Eye (tissue), 1 donor: Measurements from ENCODE around the gene TMEM151B.
A peak's percentile ranks its signal among the peaks of the same experiment; 100 is the strongest.

Source experiments
- DNase-seq: peaks from one replicate; pipeline ENCODE4 v3.0.0-alpha.2; 2015

The TMEM151B gene

DNA sequence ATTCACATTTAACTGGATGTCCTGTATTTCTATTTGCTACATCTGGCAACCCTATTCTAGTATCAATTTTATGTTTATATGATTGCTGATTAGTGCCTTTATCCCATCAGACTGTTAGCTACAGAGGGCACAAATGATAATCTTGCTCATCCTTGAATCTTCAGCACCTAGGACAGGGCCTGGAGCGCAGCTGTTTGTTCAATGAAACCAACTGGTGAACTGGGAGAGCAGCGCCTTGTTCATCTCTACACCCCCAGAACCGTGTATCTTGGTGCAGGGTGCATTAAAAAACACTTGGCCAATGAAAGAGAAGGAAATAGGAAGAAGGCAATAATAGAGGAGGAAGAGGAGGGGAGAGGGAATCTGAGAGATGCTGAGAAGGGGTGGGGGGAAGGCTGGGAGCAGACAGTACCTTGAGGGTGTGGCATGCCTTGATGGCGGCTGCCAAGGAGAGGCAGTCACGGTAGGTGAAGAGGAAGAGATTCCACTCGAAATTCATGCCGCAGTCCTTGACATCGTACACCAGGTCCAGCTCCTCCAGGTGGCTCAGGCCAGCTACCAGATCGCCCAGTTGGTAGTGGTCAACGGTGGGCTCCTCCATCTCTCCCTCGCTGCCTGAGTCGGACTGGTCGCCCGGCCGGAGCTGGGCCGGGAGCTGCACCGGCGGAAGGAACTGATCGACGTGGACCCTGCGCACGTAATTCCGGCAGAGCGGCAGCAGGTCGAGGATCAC lies 15.5 kb downstream of the TMEM151B start:
- peak; percentile 50 for DNase-seq

DNA sequence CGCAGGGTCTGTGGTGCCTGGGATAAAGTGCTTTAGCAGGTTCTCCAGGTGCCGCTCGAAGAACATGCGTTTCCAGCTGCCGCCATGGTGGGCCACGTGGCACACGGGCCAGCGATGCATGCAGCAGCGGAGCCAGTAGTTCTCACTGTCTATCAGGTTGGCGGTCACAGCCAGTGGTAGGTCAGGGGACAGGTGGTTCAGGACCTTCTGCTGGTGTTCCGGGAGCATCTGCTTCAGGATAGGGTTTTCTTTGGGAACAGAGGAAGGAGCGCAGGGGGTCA lies 16.0 kb downstream of the TMEM151B start:
- no peak for DNase-seq

DNA sequence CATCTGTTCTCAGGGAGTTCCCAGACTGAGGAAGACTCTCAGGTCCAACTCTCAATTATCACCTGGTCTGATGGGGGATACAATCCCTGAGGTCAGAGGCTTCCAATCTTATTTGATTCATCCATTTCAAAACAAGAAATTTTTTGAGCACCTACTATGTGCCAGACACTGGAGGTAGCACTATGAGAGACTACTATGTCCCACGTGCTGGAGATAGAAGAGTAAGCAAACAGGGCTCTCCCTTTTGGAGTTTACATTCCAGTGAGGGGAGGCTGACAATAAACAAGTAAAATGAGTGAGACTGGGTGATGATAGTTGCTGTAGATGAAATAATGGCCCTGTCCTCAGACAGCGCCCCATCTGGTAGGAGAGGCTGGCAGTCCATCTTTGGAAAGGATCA lies 16.5 kb downstream of the TMEM151B start:
- no peak for DNase-seq

DNA sequence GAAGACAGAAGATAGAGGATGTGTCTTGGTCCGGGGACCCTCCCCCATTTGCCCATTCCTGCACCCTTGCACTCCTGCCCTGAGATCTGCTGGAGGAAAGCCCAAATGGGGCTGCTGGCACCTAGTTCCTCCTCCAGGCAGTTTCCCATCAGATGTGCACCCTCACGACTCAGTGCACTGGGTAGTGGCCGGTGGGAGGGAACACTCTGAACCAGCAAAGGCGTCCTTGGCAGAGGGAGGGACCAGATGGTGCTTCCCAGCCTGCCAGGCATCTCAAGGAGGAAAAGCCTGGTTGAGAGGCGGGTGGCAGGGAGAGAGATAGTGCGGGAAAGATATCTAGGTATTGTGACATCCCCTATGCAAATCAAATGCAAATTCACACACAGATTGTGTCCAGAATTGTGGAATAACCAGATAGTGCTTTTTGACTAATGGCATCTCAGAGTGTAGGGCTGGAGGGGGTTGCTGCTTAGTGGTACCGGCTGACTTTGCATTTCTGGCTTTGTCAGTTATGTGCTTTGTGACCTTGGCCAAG lies 19.5 kb downstream of the TMEM151B start:
- peak; percentile 28 for DNase-seq

DNA sequence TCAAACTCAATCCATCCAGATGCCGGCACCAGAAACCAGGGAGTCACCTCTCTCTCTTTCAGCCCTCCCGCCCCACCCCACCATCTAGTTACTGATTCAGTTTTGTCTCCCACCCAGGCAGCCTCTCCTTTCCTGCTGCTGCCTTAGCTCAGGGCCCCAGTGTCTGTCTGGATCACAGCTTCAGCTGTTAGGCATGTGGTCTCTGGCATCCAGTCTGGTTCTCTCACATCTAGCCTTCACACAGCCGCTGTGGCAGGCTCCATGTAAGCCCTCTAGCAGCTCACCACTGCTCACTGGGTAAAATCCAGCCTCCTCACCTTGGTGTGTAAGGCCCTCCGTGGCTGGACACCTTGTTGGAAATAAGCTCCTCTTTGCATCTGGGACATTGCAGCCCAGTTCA lies 21.6 kb downstream of the TMEM151B start:
- DNase-seq = no peak

DNA sequence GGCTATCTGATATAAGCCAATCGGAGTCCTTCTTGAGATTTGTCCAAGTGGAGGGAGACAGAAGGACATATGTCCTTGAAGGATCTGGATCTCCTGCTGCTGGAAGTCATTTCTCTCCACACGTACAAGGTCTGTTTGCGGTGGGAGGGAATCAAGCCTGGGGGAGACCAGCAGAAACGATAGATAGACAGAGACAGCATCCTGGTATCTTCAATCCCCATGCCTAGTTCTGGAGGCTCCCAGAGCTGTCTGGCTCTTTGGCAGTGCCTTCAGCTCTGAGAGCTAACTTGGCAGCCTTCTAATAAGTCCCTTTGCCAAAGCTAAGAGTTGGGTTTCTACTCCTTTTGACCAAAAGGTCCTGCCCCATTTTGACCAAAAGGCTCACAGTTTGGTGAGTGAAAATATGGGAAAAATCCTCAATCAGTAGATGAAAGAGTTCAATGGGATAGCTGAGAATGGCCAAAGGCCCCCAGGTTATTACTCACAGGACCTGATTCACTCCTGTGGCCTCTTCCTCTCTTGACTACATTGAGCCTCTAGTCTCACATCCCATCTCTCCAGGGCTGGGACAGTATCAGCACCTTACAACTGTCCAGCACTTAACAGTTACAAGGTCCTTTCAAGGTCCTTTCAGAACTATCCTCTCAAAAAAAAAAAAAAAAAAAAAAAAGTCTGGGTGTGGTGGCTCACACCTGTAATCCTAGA lies 22.6 kb downstream of the TMEM151B start:
- DNase-seq = no peak

DNA sequence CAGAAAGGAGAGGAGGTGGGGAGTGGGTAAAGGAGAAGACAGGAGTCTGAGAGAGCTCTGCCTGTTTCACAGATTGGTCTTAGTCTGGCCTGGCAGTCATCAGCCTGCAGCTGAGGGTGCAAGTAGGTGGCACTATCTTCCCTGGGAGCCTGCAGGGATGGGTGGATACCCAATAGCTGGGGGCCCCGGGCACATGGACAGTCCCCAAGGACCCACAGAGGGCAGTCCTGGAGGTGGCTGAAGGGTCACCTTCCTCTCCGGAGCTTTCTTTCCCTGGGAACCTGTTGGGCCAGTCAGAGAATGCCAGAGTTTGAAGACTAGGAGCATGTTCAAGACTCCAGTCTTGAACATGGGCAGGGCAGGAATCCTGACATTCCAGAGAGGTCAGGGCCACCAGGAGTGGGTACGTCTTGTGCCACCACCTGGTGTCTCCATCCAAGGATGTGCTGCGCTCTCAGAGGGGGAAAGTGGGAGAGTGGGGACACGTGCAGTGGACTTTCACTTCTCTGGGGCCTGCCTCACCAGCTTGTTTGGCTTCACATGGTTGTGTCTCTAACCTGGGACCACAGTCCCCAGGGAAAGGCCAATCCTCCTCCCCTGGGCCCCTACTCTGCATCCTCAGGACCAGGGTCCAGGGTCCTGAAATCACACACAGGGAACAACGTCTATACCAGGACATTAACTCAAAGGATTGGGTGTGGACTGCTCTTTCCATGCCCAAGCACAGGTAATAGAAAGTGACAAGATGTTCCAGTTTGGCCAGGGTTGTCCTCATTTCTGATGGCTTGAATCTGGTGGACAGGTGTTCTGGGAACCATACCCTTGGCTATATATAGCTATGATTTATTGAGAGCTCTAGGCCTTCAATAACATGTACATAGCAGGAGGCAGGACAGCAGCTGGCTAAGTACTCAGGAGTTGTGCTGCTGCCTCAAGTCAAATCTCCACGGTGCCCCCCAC lies 24.9 kb downstream of the TMEM151B start:
- DNase-seq = no peak

DNA sequence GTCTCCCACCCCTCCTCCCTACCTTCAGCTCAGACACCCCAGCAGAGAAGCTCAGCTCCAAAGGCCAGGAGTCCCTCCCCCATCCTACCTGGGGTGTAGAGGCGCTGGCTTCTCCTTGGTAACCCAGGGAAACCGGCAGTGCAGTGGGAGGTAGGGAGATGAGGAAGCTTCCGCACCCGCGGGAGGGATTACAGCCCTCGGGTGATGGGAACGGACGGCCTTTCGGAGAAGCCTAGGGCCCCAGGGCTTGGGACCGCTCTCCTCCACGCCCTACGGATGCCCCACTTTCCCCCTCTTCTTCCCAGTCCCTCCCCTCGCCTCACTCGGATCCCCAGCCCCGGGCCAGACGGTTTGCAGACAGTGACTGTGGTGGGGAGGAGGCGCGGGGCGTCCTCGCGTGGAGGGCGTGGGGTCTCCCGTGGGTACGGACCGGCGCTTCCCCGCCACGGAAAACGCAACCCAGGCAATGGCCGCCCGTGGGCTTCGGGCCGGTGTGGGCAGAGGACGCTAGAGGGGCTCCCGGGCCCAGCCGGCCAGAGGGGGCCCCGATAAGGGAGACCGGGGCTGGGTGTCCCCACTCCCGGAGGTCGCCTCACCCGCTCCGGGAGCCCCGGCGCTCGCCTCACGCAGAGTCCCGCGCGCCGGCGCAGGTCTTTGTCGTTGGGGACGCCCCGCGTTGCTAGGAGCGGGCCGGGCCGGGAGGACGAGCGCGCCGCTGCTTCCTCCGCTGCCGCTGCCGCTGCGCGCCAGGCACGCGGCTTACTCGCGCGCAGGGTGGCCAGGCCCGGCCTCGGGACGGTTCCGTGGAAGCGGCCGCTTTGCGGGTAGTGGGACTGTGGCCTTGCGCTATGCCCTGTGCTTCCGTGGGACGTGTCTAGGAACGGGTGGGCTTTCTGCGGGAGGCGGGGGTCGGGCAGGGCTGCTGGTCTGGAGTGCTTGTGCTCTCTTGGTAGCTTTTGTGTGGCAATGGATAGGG lies 27.1 kb downstream of the TMEM151B start:
- DNase-seq = peak; percentile 85

DNA sequence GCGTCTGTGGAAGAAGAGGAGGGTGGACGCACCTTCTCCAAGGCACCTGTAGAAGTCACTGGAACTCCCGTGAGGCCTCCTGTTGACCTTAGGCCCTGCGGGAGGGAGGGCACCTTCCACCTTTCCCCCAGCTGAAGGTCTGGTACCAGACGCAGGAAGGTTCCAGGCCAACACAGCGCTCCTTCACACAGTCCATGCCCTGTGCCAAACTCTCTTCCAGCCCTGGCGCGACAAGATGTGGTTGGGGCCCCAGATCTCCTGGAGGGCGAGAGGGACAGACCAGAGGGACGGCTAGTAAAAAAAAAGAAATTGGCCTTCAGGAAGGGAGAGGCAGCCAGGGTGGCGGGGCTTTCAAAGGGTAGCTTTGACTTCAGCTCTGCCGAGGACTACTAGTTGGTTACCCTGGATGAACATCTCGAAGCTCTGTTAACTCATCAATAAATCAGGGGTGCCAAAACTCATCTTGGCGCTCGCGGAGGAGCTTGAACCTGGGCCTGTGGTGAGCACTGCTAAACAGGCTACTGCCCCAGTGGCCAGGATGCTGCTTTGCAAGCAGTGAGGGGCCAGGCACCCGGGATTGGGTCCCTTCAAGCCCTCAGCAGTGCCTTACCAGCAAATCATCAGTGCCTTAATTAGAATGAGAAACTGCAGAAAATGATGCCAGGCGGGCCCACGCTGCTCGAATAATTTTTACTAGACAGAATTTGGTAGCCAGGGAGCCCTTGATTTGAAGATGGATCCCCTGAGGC lies 28.0 kb downstream of the TMEM151B start:
- DNase-seq = no peak

DNA sequence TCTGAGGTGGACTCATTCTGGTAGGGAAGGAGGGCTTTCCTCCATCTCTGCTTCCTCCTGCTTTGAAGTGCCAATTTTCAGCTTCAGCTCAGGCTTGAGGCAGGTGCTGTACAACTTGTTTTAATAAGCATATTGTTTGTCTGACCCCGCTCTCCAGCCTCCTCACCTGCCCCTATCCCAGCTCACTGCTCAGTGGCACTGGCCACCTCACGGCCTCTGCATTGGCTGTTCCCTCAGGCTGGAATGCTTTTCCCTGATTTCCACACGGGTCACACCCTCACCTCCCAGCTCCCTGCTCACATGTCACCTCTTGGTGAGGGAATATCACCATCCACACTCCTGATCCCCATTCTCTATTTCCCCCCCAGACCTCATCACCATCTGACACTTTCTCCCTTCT lies 28.6 kb downstream of the TMEM151B start:
- no peak for DNase-seq

DNA sequence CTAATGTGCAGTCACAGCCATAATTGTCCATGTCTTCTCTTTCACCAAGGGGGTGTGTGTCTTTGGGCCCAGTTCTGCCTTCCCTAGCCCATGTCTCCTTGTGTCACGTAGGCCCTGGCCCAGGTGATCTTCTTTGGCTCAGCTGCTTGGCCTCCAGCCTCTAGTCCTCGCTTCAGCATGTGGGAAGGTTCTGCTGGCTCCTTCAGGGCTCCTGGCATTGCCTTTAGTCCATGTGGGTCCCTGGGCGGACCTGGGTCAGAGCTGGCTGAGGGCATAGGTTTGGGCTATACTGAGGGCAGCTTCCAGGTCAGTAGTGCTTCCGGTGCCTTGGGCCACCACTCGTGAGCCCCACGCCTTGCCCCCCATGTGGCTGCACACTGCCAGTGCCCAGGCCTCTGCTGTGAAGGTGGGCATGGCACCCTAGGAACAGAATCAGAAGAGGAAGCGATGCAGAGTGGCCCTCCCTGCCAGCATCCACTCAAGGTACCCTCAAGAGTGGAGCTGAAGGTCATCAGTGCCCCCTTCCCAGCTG lies 30.1 kb downstream of the TMEM151B start:
- DNase-seq = no peak

DNA sequence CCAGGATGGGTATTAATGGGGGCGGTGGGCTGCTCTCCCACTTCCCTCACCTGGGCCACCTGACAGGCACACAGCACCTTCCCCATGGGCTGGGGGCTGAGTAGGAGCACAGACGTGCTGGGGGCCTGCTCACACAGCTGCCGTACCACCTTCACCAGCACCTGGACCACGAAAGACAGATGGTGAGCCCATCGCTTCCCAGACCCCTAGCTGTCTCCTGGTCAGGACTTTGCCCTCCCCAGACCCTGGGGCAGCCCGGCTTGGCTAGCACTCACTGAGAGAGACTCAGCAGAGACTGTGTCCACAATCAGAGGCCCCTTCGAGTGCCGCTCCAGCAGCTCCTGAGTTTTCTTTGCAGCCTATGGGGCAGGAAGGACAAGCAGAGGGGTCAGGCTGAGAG lies 30.9 kb downstream of the TMEM151B start:
- no peak for DNase-seq

DNA sequence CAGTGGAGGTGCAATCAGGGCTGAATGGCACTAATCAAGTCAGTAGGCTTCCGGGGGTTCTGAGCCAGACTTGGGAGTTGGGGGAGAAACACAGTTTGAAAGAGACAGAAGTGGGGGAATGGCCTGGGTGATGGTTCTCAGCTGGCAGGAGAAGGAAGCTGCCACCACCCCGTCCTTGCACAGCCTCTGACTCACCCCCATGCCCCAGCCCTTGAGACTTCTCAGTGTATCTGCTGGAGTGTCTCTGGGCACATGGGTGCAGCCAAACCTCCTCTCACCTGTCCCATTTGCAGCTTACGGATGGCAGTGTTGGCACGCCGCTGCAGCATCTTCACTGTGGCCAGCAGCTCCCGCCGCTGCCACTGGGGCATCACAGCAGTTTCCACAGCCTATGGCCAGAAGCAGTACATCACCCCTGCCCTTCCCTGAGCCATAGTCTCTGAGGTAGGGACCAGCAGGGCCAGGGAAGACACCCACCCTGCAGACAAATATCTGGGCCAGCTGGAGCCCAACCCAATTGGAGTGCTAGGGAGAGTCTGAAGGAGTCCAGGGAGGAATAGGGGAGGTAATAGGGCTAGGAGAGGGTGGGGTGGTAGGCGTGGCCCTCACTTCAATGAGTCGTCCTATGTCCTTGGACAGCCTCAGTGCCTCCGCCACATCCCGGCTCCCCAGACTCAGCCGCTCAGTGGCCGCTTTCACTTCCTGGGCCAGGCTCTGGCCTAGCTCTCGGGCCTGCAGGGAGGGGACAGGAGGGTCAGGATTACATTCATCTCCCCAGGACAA lies 31.7 kb downstream of the TMEM151B start:
- no peak for DNase-seq

DNA sequence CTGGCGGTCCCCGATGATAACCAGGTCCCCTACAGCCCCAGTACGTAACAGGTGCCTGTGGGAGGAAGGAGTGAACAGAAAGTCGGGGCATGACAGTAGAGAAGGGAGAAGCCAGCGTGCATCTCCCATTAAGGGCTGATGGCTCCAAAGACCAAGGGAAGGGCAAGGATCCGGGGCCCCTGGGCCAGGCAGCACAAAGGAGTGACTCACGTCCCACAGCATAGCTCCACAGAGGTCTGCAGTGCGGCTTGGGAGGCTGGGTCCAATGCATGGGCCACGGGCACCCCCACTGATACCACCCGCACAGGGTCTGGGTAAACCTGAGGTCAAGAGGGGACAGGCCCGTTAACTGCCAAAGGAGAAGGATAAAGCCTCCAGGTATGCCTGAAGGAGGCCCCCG lies 32.6 kb downstream of the TMEM151B start:
- DNase-seq = no peak

DNA sequence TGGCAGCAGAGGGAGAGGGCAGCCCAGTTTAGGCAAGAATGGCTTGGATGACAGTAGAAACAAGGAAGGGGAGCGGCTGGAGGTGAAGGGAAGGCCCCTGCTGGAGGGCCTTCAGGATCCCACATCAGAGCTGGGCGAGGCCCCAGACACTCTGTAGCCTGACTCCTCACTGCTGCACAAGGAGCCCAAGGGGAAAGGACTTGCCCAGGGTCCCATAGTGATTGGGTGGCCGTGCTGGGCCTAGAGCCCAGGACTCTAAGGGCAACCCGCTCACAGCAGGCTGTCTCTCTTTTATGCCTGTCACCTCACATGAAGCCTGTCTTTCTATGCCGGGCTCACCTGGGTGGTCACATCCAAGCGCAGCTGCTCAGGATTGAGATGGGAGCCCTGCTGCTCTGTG lies 33.6 kb downstream of the TMEM151B start:
- no peak for DNase-seq

DNA sequence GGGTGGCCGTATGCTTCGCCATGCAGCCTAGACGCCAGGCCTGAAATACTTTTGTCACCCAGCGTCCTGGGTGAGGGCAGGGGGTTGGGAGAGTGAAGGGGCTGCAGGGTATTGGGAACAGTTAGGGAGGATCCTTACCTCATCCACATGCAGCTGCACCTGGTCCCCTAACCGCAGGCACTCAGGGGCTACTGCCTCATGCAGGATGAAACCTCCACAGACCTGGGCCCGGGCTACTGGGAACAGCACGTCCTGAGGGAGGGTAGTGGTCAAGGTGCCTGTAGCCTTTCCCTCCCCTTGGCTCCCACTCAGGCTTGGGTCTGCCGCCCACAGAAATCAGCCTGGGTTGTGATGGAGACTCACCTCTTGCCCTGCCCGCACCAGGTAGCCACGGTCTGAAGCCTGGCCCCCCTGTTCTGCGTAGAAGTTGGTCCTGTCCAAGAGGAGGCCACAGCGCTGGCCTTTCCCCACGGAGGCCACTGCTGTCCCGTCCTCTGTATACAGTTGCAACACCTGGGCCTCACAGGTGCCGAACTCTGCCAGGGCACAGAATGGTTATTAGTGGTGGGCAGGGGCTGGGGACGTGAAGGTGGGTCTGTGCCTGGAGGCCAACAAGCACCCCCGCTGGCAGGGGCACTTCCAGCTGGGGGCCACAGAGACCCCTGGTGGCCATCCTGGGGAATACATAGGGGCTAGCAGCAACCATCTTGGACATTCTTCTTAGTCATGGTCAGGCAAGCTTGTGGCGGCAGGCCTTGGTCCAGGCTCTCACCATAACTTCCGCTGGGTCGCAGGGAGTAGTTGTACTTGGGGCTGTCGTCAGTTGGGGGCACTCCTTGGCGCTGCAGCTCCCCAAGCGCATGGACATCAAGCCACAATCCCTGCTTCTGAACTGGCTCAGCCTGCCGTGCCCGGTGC lies 34.3 kb downstream of the TMEM151B start:
- peak; percentile 46 for DNase-seq

DNA sequence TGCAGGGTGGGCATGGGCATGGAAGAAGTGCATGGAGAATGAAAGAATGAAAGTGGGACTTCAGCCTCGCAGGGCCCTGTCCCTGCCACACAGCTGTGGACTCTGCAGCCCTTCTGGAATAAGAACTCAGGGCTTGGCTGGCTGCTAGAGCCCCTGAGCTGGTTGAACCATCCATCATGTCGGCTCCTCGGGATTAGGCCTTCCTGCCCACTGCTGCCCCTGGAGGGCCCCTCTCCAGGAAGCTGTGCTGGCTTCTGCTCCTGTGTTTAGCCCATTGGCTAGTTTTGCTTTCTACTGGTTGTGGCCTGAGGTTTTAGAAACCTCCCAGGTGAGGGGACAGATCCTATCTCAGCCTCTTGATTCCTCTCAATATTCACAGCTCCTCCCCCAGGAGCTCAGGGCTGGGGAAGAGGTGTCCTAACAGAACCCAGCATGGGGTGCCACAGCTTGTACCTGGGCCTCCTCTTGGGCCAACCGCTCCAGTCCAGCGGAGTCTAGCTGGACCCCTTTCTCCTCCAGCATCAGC lies 35.0 kb downstream of the TMEM151B start:
- no peak for DNase-seq

DNA sequence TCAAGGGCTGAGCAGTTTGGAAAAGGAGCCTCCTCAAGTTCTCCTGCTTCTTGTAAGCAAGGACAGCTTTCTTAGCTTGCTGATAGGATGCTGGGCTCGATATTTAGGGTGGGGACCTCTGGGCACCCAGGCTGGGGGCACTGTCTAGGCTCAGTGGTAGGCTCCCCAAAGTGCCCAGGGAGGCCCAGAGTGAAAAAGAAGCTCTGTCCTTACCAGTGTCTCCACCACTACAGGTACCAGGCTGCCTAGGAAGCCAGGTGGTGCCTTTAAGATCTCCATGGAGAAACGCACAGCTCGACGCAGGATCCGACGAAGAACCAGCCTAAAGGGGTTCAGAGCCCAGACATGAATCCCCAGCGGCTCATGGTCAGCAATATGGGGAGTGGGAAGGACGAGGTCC lies 36.5 kb downstream of the TMEM151B start:
- no peak for DNase-seq

DNA sequence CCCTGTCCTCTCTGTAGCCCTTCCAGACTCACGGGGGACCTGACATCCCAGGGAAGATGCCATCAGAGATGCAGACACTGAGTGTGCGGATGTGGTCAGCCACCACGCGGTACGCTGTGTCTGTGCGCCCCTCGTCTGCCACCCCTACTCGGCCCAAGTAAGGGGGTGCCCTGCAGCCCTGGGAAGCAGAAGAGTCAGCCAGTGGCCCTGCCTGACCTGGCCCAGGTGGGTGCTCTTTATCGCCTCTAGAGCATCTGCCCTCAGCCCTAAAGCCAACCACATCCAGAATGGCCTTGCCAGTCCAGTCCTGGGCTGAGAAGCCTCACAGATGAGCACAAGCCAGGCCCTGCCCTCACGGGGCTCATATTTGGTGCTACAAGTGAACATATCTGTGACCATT lies 37.0 kb downstream of the TMEM151B start:
- no peak for DNase-seq
